NCI-H748 (cell line): ENCODE results near the gene GLRA3.
"Not testable (repeated sequence)": the region's sequence is repeated elsewhere in the genome, so short reads cannot be mapped to it uniquely, and the experiment has no call there.

Experiments used
- DNase-seq: peaks from one replicate; lab custom pipeline; 2025; ENCODE audit not compliant: unreplicated experiment; lab: John Stamatoyannopoulos, UW

GLRA3 gene

DNA sequence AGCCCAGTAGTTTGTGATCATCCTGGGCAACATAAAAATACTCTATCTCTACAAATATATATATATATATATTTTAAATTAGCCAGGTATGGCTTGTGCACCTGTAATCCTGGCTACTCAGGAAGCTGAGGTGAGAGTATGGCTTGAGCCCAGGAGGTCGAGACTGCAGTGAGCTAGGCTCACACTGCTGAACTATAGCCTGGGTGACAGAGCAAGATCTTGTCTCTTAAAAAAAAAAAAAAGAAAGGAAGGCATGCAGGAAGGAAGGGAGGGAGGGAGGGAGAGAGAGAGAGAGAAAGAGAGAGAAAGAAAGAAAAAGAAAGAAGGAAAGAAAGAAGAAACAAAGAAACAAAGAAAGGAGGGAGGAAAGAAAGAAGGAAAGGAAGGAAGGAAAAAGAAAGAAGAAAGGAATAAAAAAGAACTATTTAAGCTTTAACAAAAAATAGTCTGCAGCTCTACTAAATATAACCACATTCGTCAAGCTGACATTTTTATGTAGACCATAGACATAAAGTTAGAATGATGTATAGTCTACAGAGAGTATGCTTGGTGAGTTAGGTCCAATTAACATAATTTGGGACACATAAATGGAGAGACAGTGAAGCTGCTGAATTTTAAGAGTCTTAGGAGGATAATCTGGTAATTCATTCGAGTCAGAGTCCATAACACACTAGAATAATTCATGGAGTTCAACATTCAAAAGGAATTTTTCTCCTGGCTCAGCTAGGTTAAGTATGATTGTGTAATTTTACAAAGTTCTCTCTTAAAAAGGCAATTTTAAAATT is 111.9 kb downstream of the GLRA3 start:
- DNase-seq, result no peak

DNA sequence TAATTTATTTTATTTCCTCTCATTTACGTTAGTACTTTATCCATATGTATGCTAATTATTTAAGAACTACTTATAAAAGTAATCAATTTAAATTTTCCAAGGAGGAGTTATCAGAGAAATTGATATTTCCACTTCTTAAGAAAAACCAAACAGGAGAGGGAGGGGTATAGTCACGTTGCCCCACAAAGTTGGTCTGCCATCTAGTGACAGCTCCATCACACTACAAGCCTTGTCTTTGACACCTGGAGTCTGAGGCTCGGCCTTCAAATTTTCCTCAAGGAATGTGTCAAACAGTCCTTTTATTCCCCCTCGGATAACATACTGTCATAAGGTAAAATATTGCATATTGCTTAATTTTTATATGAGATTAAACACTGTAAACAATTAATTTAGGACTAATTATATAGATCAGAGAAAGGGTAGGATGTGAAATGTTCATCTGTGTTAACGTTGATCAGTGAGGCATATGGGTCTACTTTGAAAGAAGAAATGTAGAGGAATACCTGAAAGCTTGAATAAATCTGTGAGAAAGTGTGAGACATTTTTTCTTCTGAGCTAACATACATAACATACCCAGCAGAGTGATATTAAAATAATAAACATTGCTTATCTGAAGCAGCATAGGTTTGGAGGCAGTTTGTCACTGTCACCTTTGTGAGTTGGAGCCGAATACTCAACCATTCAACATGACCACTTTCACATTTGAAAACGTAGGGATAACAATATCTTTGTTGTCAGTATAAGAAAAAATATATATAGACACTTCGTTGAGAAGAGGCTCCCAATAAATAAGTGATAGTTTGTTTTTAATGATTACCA is 114.4 kb downstream of the GLRA3 start:
- peak; percentile 41 for DNase-seq

DNA sequence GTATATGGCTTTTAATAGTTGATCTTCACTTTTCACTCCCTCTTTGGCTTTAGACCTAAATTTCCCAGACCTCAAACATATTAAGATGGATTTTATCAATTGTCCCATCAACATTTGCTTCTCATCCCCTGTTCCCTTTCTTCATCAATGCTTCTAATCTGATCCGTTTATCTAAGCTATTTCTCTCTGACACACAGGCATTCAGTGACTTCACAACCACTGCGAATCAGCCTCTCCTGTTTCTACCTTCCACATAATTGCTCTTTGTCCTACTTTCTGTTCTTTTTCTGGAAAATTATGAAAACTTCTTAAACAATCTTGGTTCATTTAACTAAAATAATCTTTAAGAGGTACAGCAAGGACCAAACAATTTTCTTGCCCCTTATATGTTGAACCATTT is 115.2 kb downstream of the GLRA3 start:
- no peak for DNase-seq

DNA sequence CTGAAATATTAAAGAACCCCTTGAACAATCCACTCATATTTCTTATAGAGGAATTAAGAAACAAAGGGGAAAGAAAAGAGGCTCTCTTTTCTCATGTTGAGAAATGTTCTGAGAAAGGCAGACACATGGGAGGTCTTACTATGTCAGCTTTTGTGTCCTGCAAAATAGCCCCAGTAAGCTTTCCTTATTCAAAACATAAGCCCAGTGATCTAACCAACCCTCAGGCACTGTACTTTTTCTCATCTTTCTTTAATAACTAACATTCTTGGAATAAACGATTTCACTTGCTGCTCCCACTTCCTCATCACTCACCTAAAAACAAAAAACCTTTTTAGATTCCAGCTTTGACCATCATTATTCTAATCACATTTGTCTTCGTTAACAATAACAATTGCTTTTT is 115.9 kb downstream of the GLRA3 start:
- no peak for DNase-seq

DNA sequence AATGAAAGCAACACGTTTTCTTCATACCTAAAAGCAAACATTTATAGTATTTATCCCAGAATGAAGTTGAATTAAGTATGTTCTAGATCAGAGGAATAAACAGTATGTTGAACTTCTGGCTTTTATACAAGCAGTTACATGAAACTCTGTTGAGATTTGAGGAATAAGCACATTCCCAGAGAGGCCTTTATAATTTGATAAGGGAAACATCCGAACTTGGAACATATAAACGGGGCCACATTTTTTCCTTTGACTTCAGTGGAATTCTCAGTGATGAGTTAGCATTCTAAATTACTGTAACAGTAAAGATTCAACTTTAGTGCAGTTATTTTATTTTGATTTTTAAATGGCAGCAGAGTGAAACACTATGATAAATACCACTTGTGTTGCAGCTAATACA is 119.5 kb downstream of the GLRA3 start:
- DNase-seq, result no peak

DNA sequence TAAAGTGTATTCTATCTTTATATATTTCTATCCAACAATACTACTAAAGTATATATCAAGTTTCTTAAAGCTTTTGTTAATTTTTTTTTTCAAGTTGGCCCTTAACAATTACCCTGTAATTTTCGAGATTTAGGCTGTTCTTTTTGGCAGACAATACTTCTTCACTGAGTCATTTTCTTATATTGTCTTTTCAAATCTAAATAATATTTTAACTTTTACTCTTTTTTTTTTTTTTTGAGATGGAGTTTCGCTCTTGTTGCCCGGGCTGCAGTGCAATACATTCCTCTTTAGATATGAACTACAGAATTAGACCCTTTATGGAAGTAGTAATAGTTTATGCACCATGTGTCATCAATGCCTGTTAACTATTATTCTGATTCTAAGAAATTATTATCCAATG is 120.7 kb downstream of the GLRA3 start:
- no peak for DNase-seq

DNA sequence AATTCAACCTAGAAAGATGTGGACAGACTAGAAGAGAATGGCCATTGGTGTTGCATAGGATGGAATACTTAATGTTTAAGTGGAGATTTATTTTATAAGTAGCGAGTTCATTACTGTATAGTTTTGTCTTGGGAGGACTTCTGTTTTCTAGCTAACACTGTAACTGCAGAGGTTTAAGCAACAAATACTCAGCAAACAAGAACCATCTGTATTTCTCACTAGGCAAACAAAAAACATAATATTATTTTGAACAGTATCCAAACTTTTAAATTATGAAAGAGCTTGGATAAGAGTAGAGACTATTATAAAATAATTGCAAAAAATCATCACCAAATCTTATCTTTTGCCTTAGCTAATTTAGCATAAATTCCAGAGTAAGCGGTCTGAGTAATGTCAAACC is 121.1 kb downstream of the GLRA3 start:
- no peak for DNase-seq

DNA sequence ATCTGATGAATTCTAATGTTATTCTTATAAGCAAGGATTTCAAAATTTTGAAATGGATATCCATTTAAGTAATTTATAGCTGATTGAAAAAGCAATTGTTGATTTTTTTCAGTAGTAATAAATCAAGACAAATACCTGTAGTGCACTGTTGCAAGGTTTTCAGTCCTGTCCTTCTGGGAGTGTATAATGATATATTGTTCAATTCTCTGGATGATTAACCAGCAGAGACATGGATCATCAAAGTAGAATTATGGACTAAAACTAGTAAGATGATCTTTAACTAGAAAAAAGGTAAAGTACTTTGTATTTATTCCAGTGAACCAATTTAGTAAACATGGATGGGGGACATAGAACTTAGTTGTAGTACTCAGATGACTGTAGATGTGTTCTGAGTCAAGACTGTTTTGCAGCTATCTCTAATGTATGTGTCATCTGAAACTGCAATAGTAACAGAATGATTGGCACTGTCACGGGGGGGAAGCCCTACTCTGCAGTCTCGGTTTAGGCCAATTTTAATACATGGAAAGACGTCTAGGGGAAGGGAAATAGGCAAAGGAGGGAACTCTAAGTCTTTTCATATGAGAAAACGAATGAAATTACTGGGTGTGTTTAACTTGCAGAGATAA is 121.9 kb downstream of the GLRA3 start:
- DNase-seq, result no peak

DNA sequence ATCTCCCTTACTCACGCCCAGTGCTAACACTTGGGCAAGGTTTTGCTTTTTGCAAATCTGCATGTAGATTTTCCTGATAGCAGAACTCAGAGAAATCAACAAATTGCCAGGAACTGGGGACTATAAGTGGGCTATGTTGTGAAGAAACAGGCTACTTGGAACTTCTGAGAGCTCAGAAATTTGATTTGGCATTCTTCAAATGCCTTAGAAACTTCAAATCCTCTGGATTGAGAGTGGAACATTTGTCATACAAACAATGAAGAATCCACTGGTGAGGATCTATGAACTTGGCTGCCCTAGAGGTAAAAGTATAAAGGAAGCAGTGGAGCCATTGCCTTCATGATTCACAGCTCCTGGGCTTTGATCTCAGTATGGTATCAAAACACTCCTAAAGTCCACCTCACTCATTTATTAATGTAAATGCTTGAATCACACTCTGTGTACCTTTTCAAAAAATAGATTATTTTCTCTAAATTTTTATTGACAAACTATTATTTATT is 126.0 kb downstream of the GLRA3 start:
- DNase-seq, result no peak

DNA sequence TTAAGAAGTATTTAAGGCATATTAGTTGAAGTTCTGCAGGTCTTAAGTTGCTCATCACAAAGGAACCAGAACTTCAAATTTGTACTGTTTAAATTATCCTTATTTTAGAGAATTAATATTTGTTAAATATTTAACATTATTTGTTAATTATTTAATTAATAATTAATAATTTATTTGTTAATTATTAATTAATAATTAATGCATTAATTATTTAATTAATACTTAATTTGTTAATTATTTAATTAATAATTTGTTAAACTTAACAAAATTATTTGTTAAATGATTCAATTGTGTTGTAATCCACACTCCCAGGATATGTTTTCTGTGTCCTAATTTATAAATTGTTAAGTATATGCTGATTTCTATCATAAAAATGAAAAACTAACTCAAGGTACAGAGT is 129.4 kb downstream of the GLRA3 start:
- no peak for DNase-seq

DNA sequence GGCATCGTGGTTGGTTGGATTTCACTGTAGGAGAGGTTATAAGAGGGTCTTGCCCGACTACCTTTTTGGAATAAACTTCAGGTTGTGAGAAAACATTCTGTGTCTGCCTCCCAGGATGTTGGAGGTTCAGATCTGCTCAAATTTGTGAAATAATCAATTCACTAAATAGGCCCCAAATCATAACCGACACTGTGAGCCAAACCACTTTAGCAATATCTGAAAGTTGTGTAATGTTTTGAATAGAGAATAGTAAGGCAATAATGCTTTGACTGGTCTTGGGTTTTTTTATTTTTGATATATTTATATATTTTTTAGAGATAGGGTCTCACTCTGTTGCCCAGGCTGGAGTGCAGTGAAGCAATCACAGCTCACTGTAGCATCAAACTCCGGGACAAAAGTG is 131.2 kb downstream of the GLRA3 start:
- DNase-seq, result no peak

DNA sequence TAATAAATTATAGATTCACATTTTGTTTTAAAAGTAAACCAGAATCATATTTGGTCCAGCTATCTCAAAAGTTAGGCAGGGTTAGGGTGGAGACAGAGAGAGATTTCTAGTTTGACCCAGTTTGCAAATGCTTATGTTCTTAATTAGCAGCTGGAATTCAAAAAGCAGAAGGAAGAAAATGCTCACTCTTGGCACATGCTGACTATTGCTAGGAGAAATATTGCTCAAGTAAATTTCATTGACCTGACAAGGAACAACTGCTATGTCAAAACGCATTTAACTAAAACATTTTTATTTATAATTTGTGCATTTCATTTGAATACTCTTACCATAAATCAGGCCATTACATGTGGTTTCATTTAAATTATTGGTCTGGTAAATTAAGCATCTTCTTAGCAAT is 131.8 kb downstream of the GLRA3 start:
- DNase-seq, result no peak

DNA sequence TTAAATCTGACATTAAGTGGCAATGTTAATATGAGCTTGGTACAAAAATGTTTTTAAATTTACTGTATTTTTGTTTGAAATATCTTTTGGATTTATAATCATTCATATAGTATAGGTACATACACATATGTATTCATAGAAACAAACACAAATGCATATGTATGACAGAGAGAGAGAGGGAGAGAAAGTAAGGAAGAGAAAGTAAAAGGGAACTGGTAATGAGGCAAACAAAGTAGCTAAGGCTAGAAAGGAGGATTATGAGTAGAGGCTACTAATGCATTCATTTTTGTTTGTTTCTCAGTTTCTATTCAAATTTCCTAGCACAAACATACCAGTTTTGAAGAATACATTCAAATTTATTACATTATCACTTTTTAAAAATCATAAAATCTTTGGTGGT is 132.4 kb downstream of the GLRA3 start:
- DNase-seq, result no peak

DNA sequence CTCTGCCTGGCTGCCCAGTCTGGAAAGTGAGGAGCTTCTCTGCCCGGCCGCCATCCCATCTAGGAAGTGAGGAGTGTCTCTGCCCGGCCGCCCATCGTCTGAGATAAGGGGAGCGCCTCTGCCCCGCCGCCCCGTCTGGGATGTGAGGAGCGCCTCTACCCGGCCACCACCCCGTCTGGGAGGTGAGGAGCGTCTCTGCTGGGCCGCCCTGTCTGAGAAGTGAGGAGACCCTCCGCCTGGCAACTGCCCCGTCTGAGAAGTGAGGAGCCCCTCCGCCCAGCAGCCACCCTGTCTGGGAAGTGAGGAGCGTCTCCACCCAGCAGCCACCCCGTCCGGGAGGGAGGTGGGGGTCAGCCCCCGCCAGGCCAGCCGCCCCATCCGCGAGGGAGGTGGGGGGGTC is 137.2 kb downstream of the GLRA3 start:
- DNase-seq, result not testable (repeated sequence)

DNA sequence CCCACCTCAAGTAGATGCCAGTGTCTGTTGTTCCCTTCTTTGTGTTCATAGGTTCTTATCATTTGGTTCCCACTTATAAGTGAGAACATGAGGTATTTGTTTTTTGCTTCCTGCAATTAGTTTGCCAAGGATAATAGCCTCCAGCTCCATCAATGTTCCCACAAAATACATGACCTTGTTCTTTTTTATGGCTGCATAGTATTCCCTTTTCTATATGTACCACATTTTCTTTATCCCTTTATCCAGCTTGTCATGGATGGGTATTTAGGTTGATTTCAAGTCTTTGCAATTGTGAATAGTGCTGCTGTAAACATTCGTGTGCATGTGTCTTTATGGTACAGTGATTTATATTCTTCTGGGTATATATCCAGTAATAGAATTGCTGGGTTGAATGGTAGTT is 138.4 kb downstream of the GLRA3 start:
- DNase-seq, result no peak

DNA sequence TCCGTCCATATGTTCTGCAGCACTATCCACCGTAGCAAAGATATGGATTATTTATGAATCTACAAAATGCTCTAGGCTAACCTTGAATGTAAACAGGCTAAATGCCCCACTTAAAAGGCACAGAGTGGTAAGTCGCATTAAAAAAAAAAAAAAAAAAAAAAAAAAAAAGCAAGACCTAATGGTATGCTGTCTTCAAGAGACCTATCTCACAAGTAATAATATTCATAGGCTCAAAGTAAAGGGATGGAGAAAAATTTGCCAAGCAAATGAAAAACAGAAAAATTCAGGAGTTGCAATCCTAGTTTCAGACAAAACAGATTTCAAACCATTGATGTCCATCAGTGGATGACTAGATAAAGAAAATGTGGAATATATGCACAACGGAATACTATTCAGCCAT is 139.4 kb downstream of the GLRA3 start:
- DNase-seq, result no peak

DNA sequence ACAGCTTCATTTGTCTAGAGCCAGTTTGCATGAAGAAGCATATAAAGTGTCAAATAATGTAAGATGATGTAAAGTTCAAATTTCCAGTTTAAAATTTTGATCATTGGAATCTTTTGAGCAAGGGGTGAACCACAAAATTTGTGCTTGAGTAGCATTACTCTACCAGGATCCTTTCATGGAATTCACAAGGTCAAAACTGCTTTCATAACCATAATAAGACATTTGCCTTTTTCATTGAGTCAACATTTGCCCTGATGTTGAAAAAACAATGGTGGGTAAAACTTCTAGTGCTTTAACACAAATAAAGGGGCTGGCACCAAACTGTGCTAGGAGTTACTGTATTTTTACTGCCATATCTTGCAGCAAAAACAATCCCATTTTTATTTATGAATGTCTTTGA is 142.2 kb downstream of the GLRA3 start:
- no peak for DNase-seq

DNA sequence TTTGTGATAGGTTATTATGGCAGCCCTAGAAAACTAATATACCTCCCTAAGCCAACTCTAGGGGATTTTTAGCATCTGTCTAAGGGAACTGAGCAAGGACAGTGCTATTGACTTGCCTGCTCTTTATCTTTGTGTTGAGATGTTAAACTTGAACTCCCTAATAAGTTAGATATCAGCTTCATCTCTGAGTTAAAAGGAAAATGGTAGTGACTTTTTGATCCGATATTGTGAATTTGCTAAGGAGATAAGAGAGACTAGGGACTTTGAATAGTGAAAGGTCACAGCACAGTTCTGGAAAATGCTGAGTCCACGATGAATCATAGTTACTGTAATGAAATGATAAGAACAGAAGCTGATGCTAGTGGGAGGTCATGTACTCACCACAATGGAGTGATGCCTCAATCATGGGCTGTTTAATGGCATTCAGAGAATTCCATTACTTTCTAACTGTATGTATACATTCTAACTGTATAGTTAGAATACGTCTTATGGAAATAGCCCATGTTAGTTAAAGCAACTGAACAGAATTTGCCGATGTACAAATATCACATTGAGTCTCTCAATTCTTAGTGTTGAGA is 147.2 kb downstream of the GLRA3 start:
- no peak for DNase-seq

DNA sequence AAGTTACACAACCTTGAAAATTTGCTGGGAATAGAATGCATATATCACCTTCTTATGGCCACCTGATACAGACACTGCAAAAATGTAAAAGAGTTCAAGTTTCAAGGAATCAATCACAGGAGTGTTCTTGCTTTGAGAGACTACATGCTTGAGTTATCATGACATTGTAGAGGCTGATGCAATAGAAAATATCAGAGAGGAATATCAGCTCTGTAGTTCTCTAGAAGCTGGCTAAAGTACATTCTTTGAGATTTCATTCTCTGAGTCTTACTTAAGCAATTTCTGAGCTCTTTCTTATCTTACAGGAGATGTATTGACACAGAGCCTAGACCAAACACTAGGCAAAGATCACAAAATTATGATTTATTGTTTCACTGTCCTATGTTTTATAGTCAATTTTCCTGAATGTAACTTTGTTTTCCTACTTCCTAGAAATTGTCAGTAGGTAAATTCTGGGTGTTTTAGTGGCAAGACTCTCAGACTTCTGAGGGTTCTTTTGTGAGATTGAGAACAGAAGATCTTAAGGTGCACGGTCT is 154.7 kb downstream of the GLRA3 start:
- DNase-seq, result no peak

DNA sequence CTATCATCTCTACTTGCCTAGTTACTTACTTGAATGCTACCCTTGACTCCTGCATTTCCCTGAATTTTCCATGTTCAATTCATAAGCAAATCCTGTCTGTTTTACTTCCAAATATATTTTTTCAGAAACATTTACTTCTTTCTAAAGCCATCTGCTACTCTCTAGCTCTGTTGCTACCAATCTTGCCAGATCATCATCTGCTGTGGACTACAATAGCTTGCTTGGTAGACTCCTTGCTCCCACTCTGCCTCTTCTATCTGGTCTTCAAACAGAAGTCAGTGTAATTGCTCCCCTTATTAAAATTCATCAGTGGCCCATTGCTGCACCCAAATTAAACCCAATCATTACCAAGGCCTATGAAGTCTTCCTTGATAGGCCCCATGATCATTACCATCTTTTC is 155.2 kb downstream of the GLRA3 start:
- DNase-seq, result no peak

DNA sequence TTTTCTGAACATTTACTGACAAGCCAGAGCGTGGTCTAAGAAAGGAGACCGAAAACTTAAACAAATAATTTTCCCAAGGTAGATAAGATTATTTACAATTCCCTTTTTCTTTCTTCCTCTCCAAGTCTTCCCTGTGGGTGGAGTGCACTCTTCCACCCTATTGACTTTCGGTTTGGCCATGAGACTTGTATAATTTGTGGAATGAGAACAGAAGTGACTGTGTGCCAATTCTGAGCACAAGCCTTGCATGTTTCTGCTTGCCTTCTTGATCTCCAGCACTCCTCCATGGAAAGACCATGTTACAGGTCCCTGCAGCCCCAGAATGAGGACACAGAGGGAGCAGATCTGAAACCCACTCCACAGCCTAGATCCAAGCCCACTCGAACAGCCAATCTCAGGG is 156.8 kb downstream of the GLRA3 start:
- no peak for DNase-seq
